SH-SY5Y (cell line): ENCODE measurements around the gene SLC4A8.

ENCODE experiments used
- GATA2 ChIP-seq: IDR thresholded peaks from 2 replicates; pipeline ENCODE4 v1.6.1; 2011; ENCODE audit warnings: mild to moderate bottlenecking, low read depth, low read length
- GATA3 ChIP-seq: IDR thresholded peaks from 2 replicates; pipeline ENCODE4 v1.6.1; 2011; ENCODE audit warnings: low read depth, mild to moderate bottlenecking, low read length, moderate library complexity

DNA sequence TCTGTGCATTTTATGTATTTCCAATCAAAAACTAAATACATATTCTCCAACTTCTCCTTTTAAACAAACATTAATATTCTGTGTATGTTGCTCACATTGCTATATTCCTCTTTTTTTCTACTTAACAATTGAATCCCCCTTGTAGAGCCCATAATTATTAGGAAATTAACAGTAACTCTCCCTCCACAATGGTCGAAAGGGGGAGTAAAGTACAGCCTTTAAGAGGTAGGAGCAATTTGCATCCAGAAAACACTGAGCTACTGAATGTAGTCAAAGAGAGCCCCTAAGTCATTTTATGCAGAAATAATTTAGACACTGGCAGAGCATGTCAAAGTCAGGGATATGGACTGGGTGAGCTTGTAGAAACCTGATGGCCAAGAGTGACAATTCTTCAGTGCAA lies 109.2 kb downstream of the SLC4A8 start:
- TF ChIP-seq GATA3: no peak
- no peak for TF ChIP-seq GATA2
